GM18508 (cell line): ENCODE results near the gene ASB11.

ENCODE experiments used
- ATAC-seq: cut with Tn5 transposase; IDR thresholded peaks from one replicate; pipeline ENCODE4 v1.9.1; 2021; ENCODE audit warnings: moderate number of reproducible peaks; ENCODE audit not compliant: insufficient read depth, unreplicated experiment

Gene ASB11, protein sequence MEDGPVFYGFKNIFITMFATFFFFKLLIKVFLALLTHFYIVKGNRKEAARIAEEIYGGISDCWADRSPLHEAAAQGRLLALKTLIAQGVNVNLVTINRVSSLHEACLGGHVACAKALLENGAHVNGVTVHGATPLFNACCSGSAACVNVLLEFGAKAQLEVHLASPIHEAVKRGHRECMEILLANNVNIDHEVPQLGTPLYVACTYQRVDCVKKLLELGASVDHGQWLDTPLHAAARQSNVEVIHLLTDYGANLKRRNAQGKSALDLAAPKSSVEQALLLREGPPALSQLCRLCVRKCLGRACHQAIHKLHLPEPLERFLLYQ

DNA sequence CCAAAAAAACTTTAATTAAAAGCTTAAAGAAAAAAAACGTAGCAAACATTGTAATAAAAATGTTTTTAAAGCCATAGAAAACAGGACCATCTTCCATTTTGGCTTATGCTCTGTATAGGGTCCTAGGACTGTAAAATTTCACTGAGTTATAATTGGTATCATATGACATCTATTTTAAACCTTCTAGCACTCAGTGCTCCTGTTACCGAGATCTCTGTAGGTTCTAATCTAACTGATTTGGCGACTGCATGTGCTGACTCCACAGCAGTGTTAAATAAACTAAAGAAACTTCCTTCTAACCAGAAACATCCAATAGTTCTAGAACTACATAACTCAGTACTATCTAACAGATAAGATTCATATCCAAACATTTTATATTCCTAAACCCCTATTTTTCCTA lies at the start of gene ASB11:
Gene ASB11 (minus strand): TSS at position 132 of the 400 bp plus-strand sequence. CDS start 35 bp downstream, at position 97.
- ATAC-seq: no peak

DNA sequence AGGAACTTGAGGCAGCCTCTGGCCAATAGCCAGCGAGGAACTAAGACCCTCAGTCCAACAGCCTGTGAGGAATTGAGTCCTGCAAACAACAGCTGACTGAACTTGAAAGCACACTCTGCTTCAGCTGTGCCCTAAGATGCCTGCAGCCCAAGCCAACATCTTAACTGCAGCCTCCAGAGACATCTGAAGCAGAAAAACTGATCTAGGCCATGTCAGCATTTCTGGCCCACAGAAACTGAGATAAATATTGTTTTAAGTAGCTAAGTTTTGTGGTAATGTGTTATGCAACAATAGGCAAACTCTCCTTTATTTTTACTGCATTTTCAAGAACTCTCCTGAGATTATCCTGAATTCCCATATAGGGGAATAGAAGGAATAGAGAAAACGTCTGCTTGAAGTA lies 44.3 kb upstream of the ASB11 start:
- no peak for ATAC-seq

DNA sequence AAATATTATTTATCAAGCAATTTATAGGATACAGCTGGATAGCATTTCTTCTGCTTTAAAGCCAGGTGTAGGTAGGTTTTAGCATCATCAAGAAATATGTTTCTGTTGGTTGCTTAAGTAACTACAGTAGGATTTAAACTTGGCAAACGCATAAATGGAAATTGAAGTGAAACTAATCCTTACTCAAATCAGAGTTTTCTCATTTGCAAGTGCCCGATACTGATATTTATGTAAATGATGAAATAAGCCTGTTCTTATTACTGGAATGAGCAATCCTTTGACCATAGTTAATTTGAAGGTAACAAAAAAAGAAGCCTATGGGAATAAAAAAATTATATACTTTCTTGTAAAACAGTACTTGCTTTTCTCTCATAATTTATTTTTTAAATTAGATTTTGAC lies 43.1 kb upstream of the ASB11 start:
- no peak for ATAC-seq

DNA sequence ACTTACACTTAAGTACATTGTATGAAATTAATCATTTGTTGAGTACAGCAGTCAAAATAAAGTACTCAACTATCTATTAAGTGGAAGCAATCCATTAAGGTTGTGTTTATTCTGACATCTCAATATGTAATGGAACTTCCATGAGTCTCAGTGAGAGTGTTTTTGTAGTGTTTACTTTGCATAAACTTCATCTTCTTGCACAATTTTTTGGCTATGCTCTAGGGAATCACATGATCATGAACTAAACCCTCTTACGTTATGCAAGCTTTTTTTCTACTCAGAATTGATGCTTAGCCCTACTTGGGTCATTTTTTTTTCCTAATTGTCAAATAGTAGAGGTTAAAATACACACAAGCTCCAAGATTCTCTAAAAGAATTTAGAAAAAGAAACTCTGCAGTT lies 41.0 kb upstream of the ASB11 start:
- no peak for ATAC-seq

DNA sequence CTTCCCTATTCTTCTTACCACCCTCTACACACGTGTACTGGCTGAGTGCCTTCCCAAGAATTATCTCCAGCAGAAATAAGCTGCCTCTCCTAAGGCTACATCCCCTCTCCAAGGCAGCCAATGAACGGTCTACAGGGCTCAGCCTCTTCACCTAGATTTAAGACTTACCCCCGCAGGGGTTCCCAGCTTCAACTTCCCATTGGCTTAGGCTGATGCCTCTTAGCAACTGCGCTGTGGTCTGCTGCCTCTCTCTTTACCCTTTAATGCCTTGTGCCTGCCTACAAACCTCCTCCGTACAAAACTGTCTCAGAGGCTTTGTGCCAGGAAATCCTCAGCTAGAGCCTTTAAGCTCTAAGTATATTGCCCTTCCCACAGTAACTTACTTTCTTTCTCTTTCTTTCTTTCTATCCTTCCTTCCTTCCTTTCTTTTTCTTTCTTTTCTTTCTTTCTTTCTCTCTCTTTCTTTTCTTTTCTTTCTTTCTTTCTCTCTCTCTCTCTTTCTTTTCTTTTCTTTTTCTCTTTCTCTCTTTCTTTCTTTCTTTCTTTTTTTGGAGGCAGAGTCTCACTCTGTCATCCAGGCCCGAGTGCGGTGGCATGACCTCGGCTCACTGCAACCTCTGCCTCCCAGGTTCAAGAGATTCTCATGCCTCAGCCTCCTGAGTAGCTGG lies 35.0 kb upstream of the ASB11 start:
- ATAC-seq: no peak

DNA sequence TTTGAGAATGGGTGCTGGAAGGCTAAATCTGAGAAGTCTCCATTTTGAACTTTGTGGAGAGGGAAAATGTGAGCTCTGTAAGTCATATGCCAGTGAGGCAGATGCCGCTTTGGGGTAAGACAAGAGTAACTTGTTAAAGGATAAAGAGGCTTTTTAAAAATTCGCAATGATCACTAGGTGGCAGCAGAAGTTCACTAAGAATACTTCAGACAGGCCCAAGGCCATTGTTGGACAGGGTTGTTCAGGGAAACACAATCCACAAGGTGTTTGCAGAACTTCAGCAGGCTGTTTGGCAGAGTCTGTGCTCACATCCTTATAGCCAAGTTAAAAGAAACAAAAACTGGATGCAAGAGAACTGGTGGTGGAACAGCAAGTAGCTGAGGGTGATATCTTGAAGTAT lies 33.6 kb upstream of the ASB11 start:
- no peak for ATAC-seq

DNA sequence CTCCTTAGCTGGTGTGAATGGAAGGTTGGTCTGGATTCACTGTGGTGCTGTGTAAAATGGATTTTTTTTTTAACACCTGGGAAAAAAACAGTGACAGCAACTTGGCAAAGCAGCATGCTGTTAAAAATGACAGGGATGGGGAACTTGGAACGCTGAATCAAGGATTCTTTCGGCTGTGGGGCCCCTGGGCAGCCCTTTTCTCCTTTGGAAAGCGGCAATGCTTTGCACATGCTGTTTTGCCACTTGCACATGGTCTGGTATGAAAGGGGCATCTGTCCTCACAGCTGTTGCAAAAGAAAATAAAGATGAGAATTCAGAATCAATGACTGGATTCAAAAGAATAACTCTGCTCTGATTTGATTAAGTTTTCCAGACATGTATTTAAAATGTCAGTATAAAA lies 30.5 kb upstream of the ASB11 start:
- no peak for ATAC-seq

DNA sequence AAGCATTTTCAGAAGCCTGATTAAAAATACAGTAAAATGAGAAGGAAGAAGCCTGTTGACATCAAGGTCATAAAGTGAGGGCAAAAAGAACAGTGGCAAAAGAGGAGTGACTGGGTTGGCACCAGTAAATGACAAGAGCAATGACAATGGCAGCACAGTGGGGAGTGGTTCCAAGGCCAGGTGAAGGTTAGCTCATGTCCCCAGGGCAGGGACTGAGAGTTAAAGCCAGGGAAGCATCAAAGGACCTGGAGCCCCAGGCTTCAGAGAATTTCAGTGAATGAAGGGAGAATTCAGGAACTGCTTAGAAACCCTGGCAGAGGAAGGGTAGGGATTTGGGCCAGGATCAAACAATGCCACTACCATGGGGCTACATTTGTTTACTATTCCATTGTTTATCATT lies 28.7 kb upstream of the ASB11 start:
- no peak for ATAC-seq

DNA sequence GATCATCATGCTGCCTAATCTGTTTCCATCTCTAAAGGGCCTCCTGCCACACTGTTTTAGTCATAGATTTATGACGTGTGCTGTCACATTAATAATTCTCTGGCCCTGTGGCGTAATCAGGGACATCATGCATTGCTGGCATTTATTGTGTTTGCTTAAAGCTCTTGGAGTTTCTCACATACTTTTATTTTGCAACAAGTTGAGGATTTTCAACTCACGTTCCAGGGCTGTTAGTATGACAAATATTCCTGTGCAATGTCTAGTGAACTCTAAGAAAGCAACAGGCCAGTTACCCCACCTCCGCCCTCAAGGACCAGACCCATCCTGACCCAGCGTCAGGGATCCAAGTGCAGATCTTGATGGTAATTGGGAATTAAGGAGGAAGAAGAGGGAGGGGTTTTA lies 27.6 kb upstream of the ASB11 start:
- ATAC-seq: no peak

DNA sequence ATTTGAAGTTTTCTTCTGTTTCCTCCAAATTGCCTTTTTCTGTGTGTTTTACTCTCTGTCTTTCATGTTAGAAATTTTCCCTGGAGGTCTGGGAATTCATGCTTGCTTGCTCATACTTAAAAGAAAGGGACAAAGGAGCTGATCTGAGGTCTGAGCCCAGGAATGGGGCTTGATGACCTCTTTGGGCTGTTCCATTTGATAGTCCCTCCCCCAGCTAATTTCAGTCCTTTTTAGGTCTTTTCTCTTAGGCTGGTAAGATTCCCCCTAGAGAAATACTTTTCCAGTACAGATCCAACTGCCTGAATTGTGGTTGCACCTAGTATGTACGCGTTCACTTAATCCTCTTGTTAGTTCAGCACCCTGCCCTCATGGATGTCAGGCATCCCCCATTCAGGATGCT lies 25.4 kb upstream of the ASB11 start:
- ATAC-seq: no peak

DNA sequence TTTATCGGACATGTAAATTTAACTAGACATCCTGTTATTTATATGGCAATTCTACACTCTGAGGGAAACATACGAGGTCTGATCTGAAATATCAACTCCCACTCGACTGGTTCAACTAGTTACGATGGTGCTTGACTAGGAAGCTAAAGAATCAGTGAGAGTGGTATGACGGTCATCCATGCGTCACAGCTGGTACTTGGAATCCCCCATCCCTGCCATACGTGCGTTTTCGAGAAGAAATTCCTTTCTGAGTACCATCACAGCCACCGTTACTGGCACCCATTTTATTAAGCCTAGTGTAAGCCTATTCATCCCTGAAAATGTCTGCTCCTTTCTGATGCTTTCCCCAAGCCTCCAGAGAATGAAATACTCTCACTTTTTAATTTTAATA lies 20.6 kb upstream of the ASB11 start:
- ATAC-seq: no peak

DNA sequence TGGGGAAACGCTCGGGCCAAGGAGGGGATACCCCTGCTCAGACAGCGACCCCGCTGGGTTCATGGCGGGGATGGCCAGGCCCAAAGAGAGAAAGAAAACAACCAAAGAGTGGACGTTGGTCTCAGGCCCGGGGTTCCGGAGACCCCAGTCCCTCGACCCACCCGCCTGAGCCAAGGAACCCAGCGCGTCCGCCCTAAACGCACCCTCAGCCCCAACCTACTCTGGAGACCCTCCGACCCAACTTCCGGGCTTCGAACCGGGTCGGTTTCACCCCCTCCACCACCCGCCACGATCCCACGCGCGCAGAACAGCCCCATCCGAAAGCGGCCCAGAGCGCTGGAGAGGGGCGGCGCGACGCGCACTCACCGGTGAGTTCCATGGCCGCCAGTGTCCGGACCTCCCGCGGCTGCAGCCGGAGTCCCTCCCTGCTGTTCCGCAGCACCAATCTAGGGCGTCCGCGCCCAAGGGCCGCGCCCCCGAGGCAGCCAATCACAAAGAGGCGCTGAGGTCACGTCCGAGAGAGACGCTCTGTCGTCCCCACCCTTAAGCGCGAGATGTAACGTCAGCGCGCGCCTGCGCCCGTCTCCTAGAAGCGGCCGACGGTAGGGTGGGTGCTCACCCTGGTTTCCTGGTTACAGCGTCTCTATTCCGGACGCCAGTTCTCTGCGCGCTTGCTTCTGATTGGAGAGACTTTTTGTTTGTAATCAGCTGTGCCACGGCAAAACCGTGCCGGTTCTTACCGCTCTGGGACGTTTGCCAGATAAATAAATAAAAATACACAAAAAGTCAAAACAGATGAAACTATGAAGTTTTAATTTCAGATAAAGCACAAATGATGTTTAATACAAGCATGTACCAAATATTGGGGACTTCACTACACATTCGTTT lies 19.9 kb upstream of the ASB11 start, which contains the start of gene PIGA:
Gene PIGA (minus strand): TSS at position 389 of the 888 bp plus-strand sequence. CDS start 3,593 bp downstream, outside the sequence.
- ATAC-seq: peak; percentile 86

DNA sequence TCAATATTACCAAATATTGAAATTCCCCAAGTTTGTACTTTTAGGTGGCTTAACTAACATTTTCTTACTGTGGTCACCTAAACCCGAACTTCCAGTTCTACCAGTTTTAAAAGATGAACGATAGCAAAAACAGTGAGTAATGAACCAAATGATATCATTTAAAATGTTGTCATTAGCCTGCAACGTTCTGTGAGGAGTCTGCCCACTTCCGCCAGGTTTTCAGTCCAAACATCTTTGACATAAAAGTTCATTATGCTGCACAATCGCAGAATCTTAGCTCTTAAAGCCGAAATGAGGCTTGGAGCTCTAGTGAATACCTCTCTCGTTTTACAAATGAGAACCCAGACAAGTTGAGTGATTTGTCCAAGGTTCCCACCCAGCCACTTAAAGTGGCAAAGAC lies 19.1 kb upstream of the ASB11 start:
- ATAC-seq: no peak

DNA sequence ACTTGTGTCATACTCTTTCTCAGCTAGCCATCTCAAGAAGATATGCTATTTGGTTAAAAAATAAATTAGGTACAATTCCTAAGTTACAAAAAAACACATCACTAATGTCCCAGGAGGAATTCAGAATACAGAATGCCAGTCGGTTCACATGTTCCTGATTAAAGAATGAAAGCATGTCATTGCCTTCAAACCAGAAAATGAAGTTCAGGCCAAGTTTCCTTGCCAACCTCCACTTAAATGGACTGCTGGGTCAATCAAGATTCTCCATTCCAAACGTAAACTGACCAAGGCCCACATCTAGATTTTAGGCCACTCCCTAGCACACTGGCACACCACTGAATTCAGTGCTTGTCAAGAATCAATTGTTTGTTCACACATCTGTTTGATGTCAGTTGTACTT lies 13.4 kb upstream of the ASB11 start:
- no peak for ATAC-seq

DNA sequence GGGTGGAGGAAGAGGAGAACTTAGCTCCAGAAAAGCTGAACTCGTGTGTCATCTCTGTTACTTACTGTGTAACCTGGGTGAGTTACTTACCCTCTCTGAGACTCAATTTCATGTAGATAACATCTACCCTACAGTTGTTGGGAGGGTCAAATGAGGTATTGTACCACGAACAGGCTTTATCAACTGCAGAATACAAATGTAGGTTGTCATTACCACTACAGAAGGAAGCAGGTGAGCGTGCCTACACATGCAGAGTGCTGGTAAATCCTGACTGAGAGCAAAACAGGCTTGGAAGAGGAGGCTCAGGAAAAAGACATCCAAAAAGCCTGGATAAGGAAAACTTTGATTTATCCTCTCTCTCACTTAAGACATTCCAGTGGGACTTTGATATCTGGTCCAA lies 12.7 kb upstream of the ASB11 start:
- ATAC-seq: no peak

DNA sequence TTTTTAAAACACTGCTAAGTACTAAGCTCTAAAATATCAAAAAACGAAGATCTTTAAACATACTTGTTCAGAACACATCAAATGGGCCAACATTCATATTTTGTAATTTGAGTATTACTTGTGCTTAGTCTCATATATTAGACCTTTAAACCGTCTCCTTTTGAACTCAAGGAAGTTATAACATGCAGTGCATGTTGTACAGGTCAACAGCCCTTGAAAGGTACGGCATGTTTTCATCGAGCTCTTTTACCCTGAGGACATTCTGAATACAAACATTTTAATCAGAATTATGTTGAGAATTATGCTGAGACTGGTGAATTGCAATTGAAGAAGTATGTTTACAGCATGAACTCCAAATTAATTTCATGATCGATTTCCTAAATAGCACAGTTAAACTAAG lies 7.0 kb upstream of the ASB11 start:
- ATAC-seq: no peak

DNA sequence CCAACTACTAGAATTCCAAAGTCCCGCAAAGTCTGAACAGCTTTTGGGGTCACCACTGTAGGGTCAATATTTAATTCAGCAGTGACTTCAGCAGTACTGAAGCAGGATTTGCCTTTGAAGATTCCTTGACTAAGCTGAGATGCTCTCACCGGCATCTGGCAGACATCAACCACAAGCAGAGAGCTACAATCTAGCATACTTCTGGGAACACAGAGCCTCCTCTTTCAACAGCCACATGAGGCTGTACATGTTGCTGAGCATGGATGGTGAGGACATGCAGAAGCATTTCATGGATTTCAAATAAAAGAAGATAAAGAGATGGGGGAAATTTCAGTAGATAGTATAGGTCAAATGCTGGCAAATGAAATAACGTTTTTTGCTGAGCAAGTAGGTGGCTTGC lies 6.6 kb upstream of the ASB11 start:
- no peak for ATAC-seq

DNA sequence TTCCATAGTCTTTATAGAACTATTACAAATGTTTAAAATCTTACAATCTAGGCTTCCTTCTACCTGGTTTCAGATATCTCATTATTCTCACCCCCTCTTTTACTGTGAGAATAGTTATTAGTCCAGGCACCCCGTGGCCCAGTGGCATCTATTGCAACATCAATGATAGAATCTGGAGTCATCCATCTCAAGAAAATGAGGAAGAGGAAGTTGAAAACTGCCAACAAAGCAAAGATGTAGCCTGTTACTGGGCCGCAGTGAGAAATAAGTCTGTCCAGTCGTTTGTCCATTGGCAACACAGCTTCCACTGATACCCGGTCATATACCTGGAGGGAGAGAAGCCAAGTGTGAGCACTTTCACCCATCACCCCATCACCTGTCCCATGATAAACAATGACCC lies 6.0 kb upstream of the ASB11 start:
- ATAC-seq: no peak

DNA sequence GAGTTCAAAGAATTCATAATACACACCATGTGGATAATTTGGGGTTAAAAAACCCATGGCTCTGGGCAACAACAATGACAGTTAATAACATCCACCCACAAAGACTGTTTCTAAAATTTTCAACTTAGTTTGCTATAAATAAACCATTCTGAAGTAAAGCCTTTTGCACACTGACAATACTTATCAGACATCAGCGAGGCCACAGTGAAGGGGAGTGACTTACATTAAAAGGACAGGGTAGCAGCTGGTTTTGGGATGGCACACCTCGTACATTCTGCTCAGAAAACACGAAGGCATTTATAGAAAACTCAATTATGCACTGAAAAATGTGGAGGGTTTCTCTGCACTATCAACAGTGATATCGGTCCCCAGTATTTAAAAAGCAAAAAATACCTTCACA lies 4.9 kb upstream of the ASB11 start:
- ATAC-seq: no peak

DNA sequence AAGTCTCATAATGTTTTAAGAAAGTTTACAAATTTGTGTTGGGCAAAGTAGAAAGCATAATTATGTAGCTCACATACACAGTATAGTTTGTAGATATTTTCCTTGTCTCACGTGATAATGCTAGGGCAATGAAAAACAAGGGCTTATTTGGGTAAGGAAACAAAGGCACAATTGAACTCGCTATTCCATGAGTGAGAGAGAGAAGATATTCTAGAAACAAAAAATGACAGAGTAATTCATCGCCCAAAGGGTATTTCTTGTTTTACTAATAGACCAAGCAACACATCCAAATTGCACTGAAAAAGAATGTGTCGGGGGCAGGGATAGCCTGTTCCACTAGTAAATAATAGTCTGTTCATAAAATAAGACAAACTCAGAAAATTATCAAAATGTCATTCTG lies 3.6 kb upstream of the ASB11 start:
- ATAC-seq: no peak

DNA sequence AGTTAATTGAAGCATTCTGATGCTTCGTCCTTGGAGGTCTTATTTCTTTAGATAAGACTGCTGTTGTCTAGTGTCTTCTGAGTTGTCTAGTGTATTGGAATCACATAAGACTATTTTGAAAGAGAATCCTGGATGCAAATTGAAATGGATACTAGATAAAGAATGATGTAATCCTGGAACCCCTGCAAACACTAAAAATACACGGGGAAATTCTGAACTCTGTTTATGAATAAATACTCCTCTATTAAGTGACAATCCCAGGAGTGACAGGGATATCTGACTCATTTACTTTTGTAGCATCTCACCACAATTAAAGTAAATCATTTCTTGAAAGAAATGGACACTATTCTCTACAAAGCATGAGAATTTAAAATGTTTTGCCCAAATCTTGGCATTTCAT lies 968 bp downstream of the ASB11 start:
- no peak for ATAC-seq
